PFSK-1 (cell line): Measurements from ENCODE around the gene YWHAG.

Experiments used
- FOXP2 ChIP-seq: optimal IDR thresholded peaks from 2 replicates; pipeline ENCODE3; 2011; ENCODE audit warnings: borderline replicate concordance, control low read depth, inconsistent platforms; ENCODE audit not compliant: insufficient read depth; ENCODE audit errors: extremely low read length, extremely low read depth
- POLR2AphosphoS5 ChIP-seq: IDR thresholded peaks from 2 replicates; pipeline ENCODE4 v1.6.1; 2012; ENCODE audit warnings: low read depth, mild to moderate bottlenecking, control low read depth, low read length, moderate library complexity
- SIN3A ChIP-seq: IDR thresholded peaks from 2 replicates; pipeline ENCODE4 v1.6.1; 2012; ENCODE audit warnings: mild to moderate bottlenecking, low read length, moderate library complexity, borderline replicate concordance; ENCODE audit not compliant: insufficient read depth
- TAF1 ChIP-seq: IDR thresholded peaks from 2 replicates; pipeline ENCODE4 v1.6.1; 2012; ENCODE audit warnings: low read length, control low read depth, borderline replicate concordance; ENCODE audit not compliant: insufficient read depth
- TF ChIP-seq, protein P1 (sequence below), 2 experiments: IDR thresholded peaks; 2 replicates each; pipeline versions ENCODE4 v1.6.1 to v1.8.0; 2011 to 2012; ENCODE audit warnings: low read depth in 2 of 2, low read length in 2 of 2, control low read depth in 1 of 2, inconsistent platforms in 1 of 2, mild to moderate bottlenecking in 1 of 2, moderate library complexity in 1 of 2; ENCODE audit not compliant: insufficient read depth in 1 of 2

Gene YWHAG

GRCh38 chr7:76328389-76328788 lies 30.4 kb downstream of the YWHAG start:
- TF ChIP-seq FOXP2, result no peak
- TF ChIP-seq, protein P1, sequence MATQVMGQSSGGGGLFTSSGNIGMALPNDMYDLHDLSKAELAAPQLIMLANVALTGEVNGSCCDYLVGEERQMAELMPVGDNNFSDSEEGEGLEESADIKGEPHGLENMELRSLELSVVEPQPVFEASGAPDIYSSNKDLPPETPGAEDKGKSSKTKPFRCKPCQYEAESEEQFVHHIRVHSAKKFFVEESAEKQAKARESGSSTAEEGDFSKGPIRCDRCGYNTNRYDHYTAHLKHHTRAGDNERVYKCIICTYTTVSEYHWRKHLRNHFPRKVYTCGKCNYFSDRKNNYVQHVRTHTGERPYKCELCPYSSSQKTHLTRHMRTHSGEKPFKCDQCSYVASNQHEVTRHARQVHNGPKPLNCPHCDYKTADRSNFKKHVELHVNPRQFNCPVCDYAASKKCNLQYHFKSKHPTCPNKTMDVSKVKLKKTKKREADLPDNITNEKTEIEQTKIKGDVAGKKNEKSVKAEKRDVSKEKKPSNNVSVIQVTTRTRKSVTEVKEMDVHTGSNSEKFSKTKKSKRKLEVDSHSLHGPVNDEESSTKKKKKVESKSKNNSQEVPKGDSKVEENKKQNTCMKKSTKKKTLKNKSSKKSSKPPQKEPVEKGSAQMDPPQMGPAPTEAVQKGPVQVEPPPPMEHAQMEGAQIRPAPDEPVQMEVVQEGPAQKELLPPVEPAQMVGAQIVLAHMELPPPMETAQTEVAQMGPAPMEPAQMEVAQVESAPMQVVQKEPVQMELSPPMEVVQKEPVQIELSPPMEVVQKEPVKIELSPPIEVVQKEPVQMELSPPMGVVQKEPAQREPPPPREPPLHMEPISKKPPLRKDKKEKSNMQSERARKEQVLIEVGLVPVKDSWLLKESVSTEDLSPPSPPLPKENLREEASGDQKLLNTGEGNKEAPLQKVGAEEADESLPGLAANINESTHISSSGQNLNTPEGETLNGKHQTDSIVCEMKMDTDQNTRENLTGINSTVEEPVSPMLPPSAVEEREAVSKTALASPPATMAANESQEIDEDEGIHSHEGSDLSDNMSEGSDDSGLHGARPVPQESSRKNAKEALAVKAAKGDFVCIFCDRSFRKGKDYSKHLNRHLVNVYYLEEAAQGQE (IDR thresholded peaks at IDR 0.05; ENCODE audit: insufficient read depth in 1 of 2, low read depth in 2 of 2, low read length in 2 of 2), result no peak
- TF ChIP-seq TAF1, result no peak
- TF ChIP-seq POLR2AphosphoS5, result no peak
- no peak for TF ChIP-seq SIN3A

DNA sequence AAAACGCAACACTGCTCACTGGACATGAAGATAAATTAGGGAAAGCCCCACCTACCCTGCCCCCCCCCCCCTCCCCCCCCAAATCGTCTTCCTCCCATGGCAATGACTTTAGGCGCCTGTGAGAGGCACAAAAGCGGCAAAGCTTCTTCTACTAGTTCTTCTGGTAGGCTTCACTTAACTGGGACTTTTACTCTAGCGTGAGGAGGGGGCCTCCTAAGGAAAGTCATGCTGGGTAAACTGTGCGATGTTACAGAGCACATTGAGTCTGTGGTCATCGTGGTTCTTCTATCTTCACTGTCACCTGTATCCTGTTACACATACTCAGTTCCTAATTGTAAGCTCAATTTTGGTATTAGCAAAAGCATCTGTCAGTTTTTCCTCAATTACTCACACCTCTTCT lies 31.2 kb downstream of the YWHAG start:
- TF ChIP-seq TAF1 (no peak), FOXP2 (no peak), POLR2AphosphoS5 (no peak), SIN3A (no peak)
- TF ChIP-seq, protein P1 (IDR thresholded peaks at IDR 0.05; ENCODE audit: insufficient read depth in 1 of 2, low read depth in 2 of 2, low read length in 2 of 2), result no peak

DNA sequence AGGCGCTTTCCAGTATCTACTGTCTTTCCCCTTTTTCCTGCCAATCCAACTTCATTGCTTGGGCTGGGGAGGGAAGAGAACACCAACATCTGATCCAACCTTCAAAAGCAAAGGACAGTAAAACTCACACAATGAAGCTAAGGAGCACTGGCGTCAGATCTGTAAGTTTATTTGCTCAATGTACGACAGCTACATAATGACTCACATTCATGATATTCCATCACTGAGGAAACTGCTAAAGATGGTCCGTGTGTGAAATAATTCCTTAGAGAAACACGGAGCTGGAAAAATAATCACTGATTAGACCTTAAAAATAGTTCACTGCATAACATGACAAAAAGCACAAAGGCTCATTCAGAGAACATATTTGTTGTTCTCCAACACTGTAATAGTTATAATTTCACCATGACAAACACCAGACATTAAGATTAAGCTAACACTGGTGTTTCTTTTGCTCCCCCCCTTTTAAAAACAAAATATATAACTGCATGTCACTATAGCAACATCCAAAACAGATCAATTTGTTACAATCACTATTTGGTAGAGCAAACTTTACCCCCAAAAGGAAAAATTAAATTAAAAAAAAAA lies 32.1 kb downstream of the YWHAG start:
- TF ChIP-seq, protein P1 (IDR thresholded peaks at IDR 0.05; ENCODE audit: insufficient read depth in 1 of 2, low read depth in 2 of 2, low read length in 2 of 2), result no peak
- TF ChIP-seq SIN3A, result no peak
- TF ChIP-seq POLR2AphosphoS5, result no peak
- no peak for TF ChIP-seq TAF1
- TF ChIP-seq FOXP2, result no peak

DNA sequence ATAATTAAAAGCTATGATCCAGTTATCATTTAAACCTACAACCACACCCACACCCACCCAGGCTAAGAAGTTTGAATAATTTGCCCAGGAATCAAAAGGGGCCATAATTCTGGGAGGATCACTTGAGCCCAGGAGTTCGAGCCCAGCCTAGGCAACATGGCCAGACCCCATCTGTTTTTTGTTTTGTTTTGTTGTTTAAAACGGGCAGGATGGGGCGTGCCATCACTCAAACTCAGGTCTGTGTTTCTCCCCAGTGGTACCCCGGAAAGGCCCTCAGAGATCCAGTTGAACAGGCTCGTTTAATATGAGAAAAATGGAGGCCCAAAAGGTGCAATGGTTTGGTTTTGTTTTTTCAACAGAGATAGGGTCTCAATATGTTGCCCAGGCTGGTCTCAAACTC lies 33.0 kb downstream of the YWHAG start:
- TF ChIP-seq, protein P1 (IDR thresholded peaks at IDR 0.05; ENCODE audit: insufficient read depth in 1 of 2, low read depth in 2 of 2, low read length in 2 of 2), result no peak
- no peak for TF ChIP-seq POLR2AphosphoS5
- no peak for TF ChIP-seq SIN3A
- no peak for TF ChIP-seq FOXP2
- no peak for TF ChIP-seq TAF1

- TF ChIP-seq, protein P1 (IDR thresholded peaks at IDR 0.05; ENCODE audit: insufficient read depth in 1 of 2, low read depth in 2 of 2, low read length in 2 of 2), result no peak
- no peak for TF ChIP-seq FOXP2
- no peak for TF ChIP-seq POLR2AphosphoS5
- no peak for TF ChIP-seq SIN3A
- TF ChIP-seq TAF1, result no peak
These were observed 33.7 kb downstream of the YWHAG start for GRCh38 chr7:76325092-76325491.
